Left ventricle myocardium inferior (tissue), 1 donor: ENCODE data around the gene TMEM125. TPM values are rescaled to one million over a fixed set of nuclear protein-coding genes. Genes with fewer than 3 reads are reported as not detected.

Experiments
- DNase-seq: peaks from one replicate; pipeline ENCODE4 v3.0.0-alpha.2; 2020
- H3K27ac ChIP-seq: fragments of 200-600 bp; replicated peaks from 2 replicates; pipeline ENCODE4 v1.8.0; 2021
- H3K27me3 ChIP-seq: fragments of 200-600 bp; 2 replicates; pipeline ENCODE4 v1.8.0; 2021; ENCODE audit warnings: low read depth
- H3K36me3 ChIP-seq: fragments of 200-600 bp; 2 replicates; pipeline ENCODE4 v1.8.0; 2021
- H3K4me1 ChIP-seq: fragments of 200-600 bp; 2 replicates; pipeline ENCODE4 v1.8.0; 2021
- H3K4me3 ChIP-seq: fragments of 200-600 bp; 2 replicates; pipeline ENCODE4 v1.8.0; 2021; ENCODE audit warnings: mild to moderate bottlenecking, moderate library complexity
- H3K9me3 ChIP-seq: fragments of 200-600 bp; replicated peaks from 2 replicates; pipeline ENCODE4 v1.8.0; 2021
- CTCF ChIP-seq: fragments of 200-600 bp; IDR thresholded peaks from 2 replicates; pipeline ENCODE4 v1.8.0; 2021; ENCODE audit warnings: antibody characterized with exemption, mild to moderate bottlenecking, borderline replicate concordance
- intact Hi-C: fragments of 100-400 bp; cut with micrococcal nuclease; formaldehyde crosslinking; loops from one replicate; pipeline ENCODE4 v1.11.0; 2022
- total RNA-seq: library from RNA; stranded (reverse); fragmentation: NEBNext Ultra II Directional; extraction: Animal tissue kit (Norgen Biotek cat#: 25700); gene quantifications from one replicate; pipeline ENCODE4 v1.2.1, GENCODE V29; 2021
- donor health status: DM: no; HTN: yes; CAD: no; lungs with severe emphysema.

The TMEM125 gene
- total RNA-seq, 1 donor from 2014 or later = not detected

- DNase-seq = no peak
- intact Hi-C loops = no loop called here
- no peaks in the 10 kb centered on the region for H3K36me3 ChIP-seq
- no peak overlapping the region for H3K27ac ChIP-seq
- H3K4me1 ChIP-seq = no peaks in the 10 kb centered on the region
- H3K9me3 ChIP-seq = no peaks in the 10 kb centered on the region
- no peak overlapping the region for H3K4me3 ChIP-seq
- H3K27me3 ChIP-seq = no peaks in the 10 kb centered on the region
- no peak for TF ChIP-seq CTCF
These were observed 22.4 kb upstream of the TMEM125 start for GRCh38 chr1:43247256-43247921.

GRCh38 chr1:43250351-43250761, 19.4 kb upstream of the TMEM125 start:
- Histone ChIP-seq H3K9me3 (no peaks in the 10 kb centered on the region), H3K4me3 (no peak overlapping the region), H3K27me3 (no peaks in the 10 kb centered on the region), H3K36me3 (no peaks in the 10 kb centered on the region), H3K27ac (no peak overlapping the region), H3K4me1 (peaks cover 5% of the 10 kb centered on the region)
- intact Hi-C loops = no loop called here
- no peak for TF ChIP-seq CTCF
- no peak for DNase-seq

- H3K4me1 ChIP-seq = peaks cover 11% of the 10 kb centered on the region
- intact Hi-C loops = no loop called here
- H3K9me3 ChIP-seq = no peaks in the 10 kb centered on the region
- H3K27ac ChIP-seq = no peak overlapping the region
- H3K4me3 ChIP-seq = no peak overlapping the region
- TF ChIP-seq CTCF = no peak
- DNase-seq = no peak
- no peaks in the 10 kb centered on the region for H3K27me3 ChIP-seq
- H3K36me3 ChIP-seq = no peaks in the 10 kb centered on the region
These were observed 18.8 kb upstream of the TMEM125 start for GRCh38 chr1:43251024-43251423.

GRCh38 chr1:43252225-43252624, 17.6 kb upstream of the TMEM125 start:
- no peaks in the 10 kb centered on the region for H3K36me3 ChIP-seq
- no peaks in the 10 kb centered on the region for H3K27me3 ChIP-seq
- intact Hi-C loops = no loop called here
- no peak overlapping the region for H3K27ac ChIP-seq
- H3K4me3 ChIP-seq = no peak overlapping the region
- DNase-seq = no peak
- TF ChIP-seq CTCF = no peak
- H3K9me3 ChIP-seq = no peaks in the 10 kb centered on the region
- peaks cover 23% of the 10 kb centered on the region for H3K4me1 ChIP-seq

GRCh38 chr1:43253173-43253572, 16.6 kb upstream of the TMEM125 start:
- no peaks in the 10 kb centered on the region for H3K27me3 ChIP-seq
- no peak for TF ChIP-seq CTCF
- intact Hi-C loops = no loop called here

GRCh38 chr1:43253876-43254275, 15.9 kb upstream of the TMEM125 start:
- no peak for DNase-seq
- no peaks in the 10 kb centered on the region for H3K9me3 ChIP-seq
- H3K4me1 ChIP-seq = peaks cover 24% of the 10 kb centered on the region
- H3K4me3 ChIP-seq = no peak overlapping the region
- H3K27ac ChIP-seq = no peak overlapping the region
- no peak for TF ChIP-seq CTCF
- no peaks in the 10 kb centered on the region for H3K27me3 ChIP-seq
- intact Hi-C loops = no loop called here
- no peaks in the 10 kb centered on the region for H3K36me3 ChIP-seq

More at GRCh38 chr1:43253173-43253572, 16.6 kb upstream of the TMEM125 start:
- Histone ChIP-seq H3K9me3 (no peaks in the 10 kb centered on the region), H3K4me3 (no peak overlapping the region), H3K27ac (no peak overlapping the region), H3K36me3 (no peaks in the 10 kb centered on the region), H3K4me1 (peaks cover 24% of the 10 kb centered on the region)
- no peak for DNase-seq
